DMS153 treated with DMSO at 0.1 percent for 48 hours (cell line): ENCODE results near the gene NSFL1C.

Source experiments
- DNase-seq: peaks from one replicate; lab custom pipeline; 2025; ENCODE audit not compliant: unreplicated experiment; lab: John Stamatoyannopoulos, UW

The NSFL1C gene

GRCh38 chr20:1393507-1393882, 73.2 kb downstream of the NSFL1C start:
- no peak for DNase-seq

GRCh38 chr20:1392693-1393506, 73.7 kb downstream of the NSFL1C start, which contains the start of gene FKBP1A:
TSS of gene FKBP1A (minus strand) at chr20:1393054. CDS start at chr20:1392998, 56 bp downstream.
- peak; percentile 79 for DNase-seq

- DNase-seq = no peak
Observed at GRCh38 chr20:1392443-1392692, 74.3 kb downstream of the NSFL1C start.
